HEK293 (cell line): ENCODE measurements around the gene CYP4F8.
"Not testable (repeated sequence)": the region's sequence is repeated elsewhere in the genome, so short reads cannot be mapped to it uniquely, and the experiment has no call there.

Source experiments
- CTCF ChIA-PET: fragments of 350-600 bp; formaldehyde crosslinking; extraction: SDS; loops from one replicate; lab custom pipeline; 2021; ENCODE audit warnings: antibody characterized with exemption; lab: Yijun Ruan, JAX
- POLR2A ChIA-PET: fragments of 300-600 bp; formaldehyde crosslinking; extraction: SDS; loops from one replicate; lab custom pipeline; 2020; ENCODE audit warnings: antibody characterized with exemption, inconsistent platforms; lab: Yijun Ruan, JAX
- H3K27ac ChIP-seq: fragments of 200-500 bp; sonication (Bioruptor generic); 2 replicates; pipeline ENCODE4 v1.5.1; 2014; ENCODE audit warnings: low read depth, low read length, control low read depth, inconsistent platforms; ENCODE audit errors: extremely low read depth
- H3K36me3 ChIP-seq, 2 experiments: fragments of 200-500 bp in 1 of 2; sonication (Bioruptor generic) in 1 of 2; 1 replicate in 1 of 2; 2 replicates in 1 of 2; pipeline ENCODE4 v1.5.1; 2014 to 2017; ENCODE audit warnings: inconsistent platforms in 2 of 2, low read length in 2 of 2; ENCODE audit not compliant: control insufficient read depth in 2 of 2, insufficient read depth in 1 of 2
- H3K4me1 ChIP-seq: fragments of 200-500 bp; sonication (Bioruptor generic); 2 replicates; pipeline ENCODE4 v1.5.1; 2014; ENCODE audit warnings: mild to moderate bottlenecking, low read length, inconsistent platforms; ENCODE audit not compliant: control insufficient read depth, insufficient read depth
- H3K4me3 ChIP-seq: 2 replicates; pipeline ENCODE4 v1.5.1; 2011; ENCODE audit warnings: low read depth, mild to moderate bottlenecking, control low read depth, low read length, moderate library complexity
- H3K9me3 ChIP-seq: fragments of 200-500 bp; sonication (Bioruptor generic); 2 replicates; pipeline ENCODE4 v1.5.1; 2014; ENCODE audit warnings: low read depth, low read length, inconsistent platforms; ENCODE audit not compliant: control insufficient read depth, insufficient read depth
- BCL11A ChIP-seq: fragments of 450-650 bp; formaldehyde crosslinking; IDR thresholded peaks from 2 replicates; pipeline ENCODE4 v1.5.1; 2016; ENCODE audit warnings: low read depth, missing biosample characterization, missing genetic modification characterization
- EGR2 ChIP-seq: fragments of 450-650 bp; formaldehyde crosslinking; IDR thresholded peaks from 2 replicates; pipeline ENCODE4 v1.5.1; 2016; ENCODE audit warnings: low read depth, missing biosample characterization, missing genetic modification characterization
- KLF1 ChIP-seq: fragments of 450-650 bp; formaldehyde crosslinking; IDR thresholded peaks from 2 replicates; pipeline ENCODE4 v1.5.1; 2016; ENCODE audit warnings: missing biosample characterization, missing genetic modification characterization
- KLF7 ChIP-seq: fragments of 450-650 bp; formaldehyde crosslinking; IDR thresholded peaks from 2 replicates; pipeline ENCODE4 v1.5.1; 2016; ENCODE audit warnings: missing biosample characterization, missing genetic modification characterization, borderline replicate concordance
- KLF8 ChIP-seq: fragments of 450-650 bp; formaldehyde crosslinking; IDR thresholded peaks from 2 replicates; pipeline ENCODE4 v1.5.1; 2016; ENCODE audit warnings: missing biosample characterization, missing genetic modification characterization
- OVOL3 ChIP-seq: fragments of 450-650 bp; formaldehyde crosslinking; IDR thresholded peaks from 2 replicates; pipeline ENCODE4 v1.5.1; 2016; ENCODE audit warnings: missing biosample characterization, missing genetic modification characterization
- ZBTB44 ChIP-seq: fragments of 450-650 bp; IDR thresholded peaks from 2 replicates; pipeline ENCODE4 v1.5.1; 2018; ENCODE audit warnings: missing biosample characterization, mild to moderate bottlenecking, missing genetic modification characterization
- ZBTB6 ChIP-seq: fragments of 450-650 bp; formaldehyde crosslinking; IDR thresholded peaks from 2 replicates; pipeline ENCODE4 v1.5.1; 2017; ENCODE audit warnings: missing biosample characterization, missing genetic modification characterization
- ZFHX2 ChIP-seq: fragments of 450-650 bp; formaldehyde crosslinking; conservative IDR thresholded peaks from 2 replicates; pipeline ENCODE4 v1.5.1; 2016; ENCODE audit warnings: missing biosample characterization, missing genetic modification characterization
- ZFP3 ChIP-seq: fragments of 450-650 bp; formaldehyde crosslinking; IDR thresholded peaks from 2 replicates; pipeline ENCODE4 v1.5.1; 2016; ENCODE audit warnings: low read depth, missing biosample characterization, missing genetic modification characterization
- ZNF2 ChIP-seq: fragments of 450-650 bp; formaldehyde crosslinking; IDR thresholded peaks from 2 replicates; pipeline ENCODE4 v1.5.1; 2016; ENCODE audit warnings: missing biosample characterization, missing genetic modification characterization
- ZNF324 ChIP-seq: fragments of 450-650 bp; formaldehyde crosslinking; IDR thresholded peaks from 2 replicates; pipeline ENCODE4 v1.5.1; 2016; ENCODE audit warnings: missing biosample characterization, missing genetic modification characterization
- ZNF514 ChIP-seq: fragments of 450-650 bp; formaldehyde crosslinking; IDR thresholded peaks from 2 replicates; pipeline ENCODE4 v1.5.1; 2016; ENCODE audit warnings: missing biosample characterization, missing genetic modification characterization
- ZNF571 ChIP-seq: fragments of 450-650 bp; formaldehyde crosslinking; IDR thresholded peaks from 2 replicates; pipeline ENCODE4 v1.5.0; 2017; ENCODE audit warnings: missing biosample characterization, missing genetic modification characterization
- ZNF585B ChIP-seq: fragments of 450-650 bp; formaldehyde crosslinking; IDR thresholded peaks from 2 replicates; pipeline ENCODE4 v1.5.1; 2016; ENCODE audit warnings: missing biosample characterization, missing genetic modification characterization
- ZSCAN16 ChIP-seq: fragments of 450-650 bp; formaldehyde crosslinking; IDR thresholded peaks from 2 replicates; pipeline ENCODE4 v1.5.1; 2016; ENCODE audit warnings: missing biosample characterization, missing genetic modification characterization

The CYP4F8 gene

GRCh38 chr19:15588265-15588664 is 26.8 kb upstream of the CYP4F8 start:
- H3K9me3 ChIP-seq = no peaks in the 10 kb centered on the region
- H3K4me1 ChIP-seq = no peaks in the 10 kb centered on the region
- ChIA-PET POLR2A (no interaction called here), CTCF (no interaction called here)
- no peak overlapping the region for H3K27ac ChIP-seq
- H3K36me3 ChIP-seq = no peaks in the 10 kb centered on the region
- H3K4me3 ChIP-seq = no peak overlapping the region
- TF ChIP-seq ZNF571 (tag by site-specific recombination) (no peak), BCL11A (tag by site-specific recombination) (no peak)
- TF ChIP-seq, all 188 proteins: peak for 0

GRCh38 chr19:15589760-15590451 is 25.1 kb upstream of the CYP4F8 start:
- ChIA-PET POLR2A (no interaction called here), CTCF (no interaction called here)
- no peaks in the 10 kb centered on the region for H3K9me3 ChIP-seq
- TF ChIP-seq ZFHX2 (tag by site-specific recombination) = peak; percentile 59
- TF ChIP-seq ZFP3 (tag by site-specific recombination) = no peak
- peak; percentile 53; the same call in 1 of the 2 replicates for TF ChIP-seq EGR2 (tag by site-specific recombination)
- H3K36me3 ChIP-seq = no peaks in the 10 kb centered on the region
- H3K27ac ChIP-seq = no peak overlapping the region
- no peaks in the 10 kb centered on the region for H3K4me1 ChIP-seq
- H3K4me3 ChIP-seq = no peak overlapping the region

- H3K27ac ChIP-seq = no peak overlapping the region
- ChIA-PET POLR2A (no interaction called here), CTCF (no interaction called here)
- TF ChIP-seq ZNF585B (tag by site-specific recombination) = no peak
- TF ChIP-seq KLF1 (tag by site-specific recombination) = no peak
- TF ChIP-seq OVOL3 = no peak
- TF ChIP-seq ZNF2 (tag by site-specific recombination) = no peak
- TF ChIP-seq ZNF514 = no peak
- no peak for TF ChIP-seq EGR2 (tag by site-specific recombination)
- no peak for TF ChIP-seq KLF7 (tag by site-specific recombination)
- TF ChIP-seq ZBTB6 (tag by site-specific recombination) = no peak
- TF ChIP-seq ZSCAN16 (tag by site-specific recombination) = no peak
- no peak for TF ChIP-seq ZNF324 (tag by site-specific recombination)
- TF ChIP-seq ZBTB44 = no peak
- no peak for TF ChIP-seq KLF8
- H3K4me3 ChIP-seq = no peak overlapping the region
- no peaks in the 10 kb centered on the region for H3K9me3 ChIP-seq
- no peaks in the 10 kb centered on the region for H3K36me3 ChIP-seq
- H3K4me1 ChIP-seq = no peaks in the 10 kb centered on the region
Measured at GRCh38 chr19:15591796-15592195, 23.2 kb upstream of the CYP4F8 start.

- H3K4me3 ChIP-seq, H3K9me3 ChIP-seq, H3K27ac ChIP-seq, POLR2A ChIA-PET, H3K4me1 ChIP-seq, H3K36me3 ChIP-seq: not testable (repeated sequence)
- CTCF ChIA-PET = interaction anchor here (0.6 kb wide), 1 partner anchor 831 kb away, joined by 4 read pairs; no protein-coding TSS in a partner anchor
Measured at GRCh38 chr19:15592506-15592905, 22.5 kb upstream of the CYP4F8 start.

- POLR2A ChIA-PET, H3K4me1 ChIP-seq, CTCF ChIA-PET, H3K9me3 ChIP-seq, H3K4me3 ChIP-seq, H3K27ac ChIP-seq, H3K36me3 ChIP-seq: not testable (repeated sequence)
Measured at GRCh38 chr19:15593766-15594165, 21.3 kb upstream of the CYP4F8 start.
